ENCODE measurements around the gene DLG2.

The DLG2 gene

GRCh38 chr11:83611600-83611999 is 2015.5 kb downstream of the DLG2 start:
- no peak overlapping the region for H3K4me3 ChIP-seq (replicated peaks; ENCODE audit: low read depth, low read length)
- TF ChIP-seq, protein P1, sequence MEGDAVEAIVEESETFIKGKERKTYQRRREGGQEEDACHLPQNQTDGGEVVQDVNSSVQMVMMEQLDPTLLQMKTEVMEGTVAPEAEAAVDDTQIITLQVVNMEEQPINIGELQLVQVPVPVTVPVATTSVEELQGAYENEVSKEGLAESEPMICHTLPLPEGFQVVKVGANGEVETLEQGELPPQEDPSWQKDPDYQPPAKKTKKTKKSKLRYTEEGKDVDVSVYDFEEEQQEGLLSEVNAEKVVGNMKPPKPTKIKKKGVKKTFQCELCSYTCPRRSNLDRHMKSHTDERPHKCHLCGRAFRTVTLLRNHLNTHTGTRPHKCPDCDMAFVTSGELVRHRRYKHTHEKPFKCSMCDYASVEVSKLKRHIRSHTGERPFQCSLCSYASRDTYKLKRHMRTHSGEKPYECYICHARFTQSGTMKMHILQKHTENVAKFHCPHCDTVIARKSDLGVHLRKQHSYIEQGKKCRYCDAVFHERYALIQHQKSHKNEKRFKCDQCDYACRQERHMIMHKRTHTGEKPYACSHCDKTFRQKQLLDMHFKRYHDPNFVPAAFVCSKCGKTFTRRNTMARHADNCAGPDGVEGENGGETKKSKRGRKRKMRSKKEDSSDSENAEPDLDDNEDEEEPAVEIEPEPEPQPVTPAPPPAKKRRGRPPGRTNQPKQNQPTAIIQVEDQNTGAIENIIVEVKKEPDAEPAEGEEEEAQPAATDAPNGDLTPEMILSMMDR (IDR thresholded peaks at IDR 0.05; ENCODE audit: low read length, missing control alignments): no peak
- DNase-seq (ENCODE audit: low read depth): no peak

- TF ChIP-seq, protein P1 (IDR thresholded peaks at IDR 0.05; ENCODE audit: low read length, missing control alignments): no peak
- no peak overlapping the region for H3K4me3 ChIP-seq (replicated peaks; ENCODE audit: low read depth, low read length)
- no peak for DNase-seq (ENCODE audit: low read depth)
These were observed 2016.1 kb downstream of the DLG2 start for GRCh38 chr11:83611031-83611430.

- H3K4me3 ChIP-seq (replicated peaks; ENCODE audit: low read depth, low read length): no peak overlapping the region
- TF ChIP-seq, protein P1 (IDR thresholded peaks at IDR 0.05; ENCODE audit: low read length, missing control alignments): no peak
- DNase-seq (ENCODE audit: low read depth): no peak
These were observed 2018.0 kb downstream of the DLG2 start for GRCh38 chr11:83609191-83609590.

GRCh38 chr11:83608571-83608970 is 2018.6 kb downstream of the DLG2 start:
- TF ChIP-seq, protein P1 (IDR thresholded peaks at IDR 0.05; ENCODE audit: low read length, missing control alignments): no peak

GRCh38 chr11:83601914-83602527 is 2025.1 kb downstream of the DLG2 start:
- no peak for DNase-seq (ENCODE audit: low read depth)
- TF ChIP-seq, protein P1 (IDR thresholded peaks at IDR 0.05; ENCODE audit: low read length, missing control alignments): no peak
- no peak overlapping the region for H3K4me3 ChIP-seq (replicated peaks; ENCODE audit: low read depth, low read length)

More at GRCh38 chr11:83608571-83608970, 2018.6 kb downstream of the DLG2 start:
- H3K4me3 ChIP-seq (replicated peaks; ENCODE audit: low read depth, low read length): no peak overlapping the region
- no peak for DNase-seq (ENCODE audit: low read depth)

- TF ChIP-seq, protein P1 (IDR thresholded peaks at IDR 0.05; ENCODE audit: low read length, missing control alignments): no peak
- no peak for DNase-seq (ENCODE audit: low read depth)
- H3K4me3 ChIP-seq (replicated peaks; ENCODE audit: low read depth, low read length): no peak overlapping the region
These were observed 2025.8 kb downstream of the DLG2 start for GRCh38 chr11:83601201-83601913.
